Measurements from ENCODE around the gene CNTNAP2.

- TF ChIP-seq SUZ12 (IDR thresholded peaks at IDR 0.05; ENCODE audit: extremely low read depth, insufficient read depth, insufficient read length) = no peak
- no peak for TF ChIP-seq YY1 (IDR thresholded peaks at IDR 0.05; ENCODE audit: insufficient read depth, insufficient read length)
- no peak for TF ChIP-seq ZNF274 (IDR thresholded peaks at IDR 0.05; ENCODE audit: low read depth, low read length)
These were observed 1836.3 kb downstream of the CNTNAP2 start for GRCh38 chr7:147952918-147953317.
